Spleen (tissue), 7 donors: ENCODE results near the gene ARL15.

Source experiments
- CTCF ChIP-seq, 11 experiments: fragments of 200-600 bp in 7 of 11; fragments of 450-650 bp in 4 of 11; sonication (generic) in 4 of 11; IDR thresholded peaks in 8 of 11; conservative IDR thresholded peaks in 3 of 11; 1 replicate in 7 of 11; 2 replicates in 4 of 11; pipeline versions ENCODE4 v1.4.0 to v1.8.0; 2016 to 2021; ENCODE audit warnings: antibody characterized with exemption in 11 of 11, inconsistent platforms in 4 of 11, mild to moderate bottlenecking in 1 of 11
- POLR2A ChIP-seq, 3 donors: fragments of 450-650 bp; IDR thresholded peaks; one replicate each; pipeline ENCODE4 v1.5.1; 2017; ENCODE audit warnings: antibody characterized with exemption in 3 of 3, mild to moderate bottlenecking in 1 of 3
- POLR2AphosphoS5 ChIP-seq, 3 donors: sonication (generic); formaldehyde crosslinking; IDR thresholded peaks; one replicate each; pipeline ENCODE4 v1.5.1; 2017; ENCODE audit warnings: antibody characterized with exemption in 3 of 3
- donor health status: DM: no; HTN: no; CAD: no; lungs with moderate emphysema.
- donor health status: DM: no; HTN: no; CAD: no.
- donor health status: DM: no; HTN: no; CAD: no.

- no peak for TF ChIP-seq POLR2A (IDR thresholded peaks at IDR 0.05)
- no peak for TF ChIP-seq CTCF (IDR thresholded peaks at IDR 0.05 in 8 of 11, conservative IDR thresholded peaks at IDR 0.05 in 3 of 11)
- no peak for TF ChIP-seq POLR2AphosphoS5 (IDR thresholded peaks at IDR 0.05)
Observed at GRCh38 chr5:54088081-54088480, 222.3 kb downstream of the ARL15 start.
